Suprapubic skin (tissue), 4 donors: Measurements from ENCODE around the gene CELA1. TPM values are rescaled to one million over a fixed set of nuclear protein-coding genes. Genes with fewer than 3 reads are reported as not detected.
"Not testable (repeated sequence)": the region's sequence is repeated elsewhere in the genome, so short reads cannot be mapped to it uniquely, and the experiment has no call there.

ENCODE experiments used
- DNase-seq, 2 donors: peaks; one replicate each; pipeline ENCODE4 v3.0.0-alpha.2; 2019; ENCODE audit warnings: low spot score in 2 of 2
- H3K27ac ChIP-seq: fragments of 200-600 bp; sonication (generic); one replicate; pipeline ENCODE4 v1.5.1; 2019
- H3K27me3 ChIP-seq: fragments of 200-600 bp; sonication (generic); one replicate; pipeline ENCODE4 v1.5.1; 2019
- H3K36me3 ChIP-seq: fragments of 200-600 bp; sonication (generic); one replicate; pipeline ENCODE4 v1.5.1; 2019
- H3K4me1 ChIP-seq: fragments of 200-600 bp; sonication (generic); one replicate; pipeline ENCODE4 v1.5.1; 2019
- H3K4me3 ChIP-seq: fragments of 200-600 bp; sonication (generic); one replicate; pipeline ENCODE4 v1.5.1; 2019; ENCODE audit warnings: mild to moderate bottlenecking
- H3K9me3 ChIP-seq: fragments of 200-600 bp; sonication (generic); one replicate; pipeline ENCODE4 v1.5.1; 2019
- EP300 ChIP-seq: sonication (generic); formaldehyde crosslinking; IDR thresholded peaks from one replicate; pipeline ENCODE4 v1.6.1; 2017; ENCODE audit warnings: antibody characterized with exemption
- POLR2A ChIP-seq, 2 donors: fragments of 450-650 bp; IDR thresholded peaks; one replicate each; pipeline ENCODE4 v1.6.1; 2017; ENCODE audit warnings: antibody characterized with exemption in 2 of 2, mild to moderate bottlenecking in 2 of 2, moderate library complexity in 2 of 2
- POLR2AphosphoS5 ChIP-seq, 3 donors: sonication (generic); formaldehyde crosslinking; IDR thresholded peaks; one replicate each; pipeline ENCODE4 v1.6.1; 2017; ENCODE audit warnings: antibody characterized with exemption in 3 of 3
- WGBS: methylation state at CpG from one replicate; pipeline ENCODE4 v1.1.5; 2018; 5-methylcytosine and 5-hydroxymethylcytosine counted together
- total RNA-seq, 4 donors: library from RNA; depleted of rRNA; stranded (reverse); fragments of >200 nt; gene quantifications; one replicate each; pipeline ENCODE4 v1.1.0, GENCODE V29; 2016
- TF ChIP-seq, protein P1 (sequence below), 2 donors: fragments of 200-600 bp in 1 of 2; fragments of 450-650 bp in 1 of 2; sonication (generic) in 1 of 2; IDR thresholded peaks; one replicate each; pipeline ENCODE4 v1.5.1; 2016 to 2019; ENCODE audit warnings: antibody characterized with exemption in 2 of 2, mild to moderate bottlenecking in 1 of 2, moderate library complexity in 1 of 2

Gene CELA1
- total RNA-seq, 4 donors from 2014 or later, result not detected

DNA sequence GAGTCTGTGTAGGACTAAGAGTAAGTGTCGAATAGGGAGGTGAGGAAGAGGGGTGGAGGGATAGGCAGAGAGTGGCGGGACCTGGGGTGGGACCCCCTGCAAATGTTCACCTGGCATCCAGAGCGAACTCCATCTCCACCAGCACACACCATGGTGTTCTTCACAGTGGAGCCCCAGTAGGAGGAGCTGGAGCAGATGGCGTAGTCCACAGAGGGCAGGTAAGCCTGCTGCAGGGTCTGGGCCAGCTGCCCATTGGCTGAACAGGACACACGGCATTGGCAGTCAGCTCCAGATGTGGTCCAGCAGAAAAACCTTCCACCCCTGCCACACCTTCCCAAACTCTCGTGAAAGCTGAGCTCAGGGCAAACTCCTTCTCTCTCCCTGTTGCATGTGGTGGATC lies 6.7 kb downstream of the CELA1 start:
- WGBS, result 61% methylated on average over 6 of the region's 6 CpGs
- Histone ChIP-seq H3K27ac (no peak overlapping the region), H3K4me3 (no peak overlapping the region), H3K27me3 (no peaks in the 10 kb centered on the region), H3K36me3 (no peaks in the 10 kb centered on the region), H3K4me1 (peaks cover 11% of the 10 kb centered on the region), H3K9me3 (no peaks in the 10 kb centered on the region)
- TF ChIP-seq, protein P1, sequence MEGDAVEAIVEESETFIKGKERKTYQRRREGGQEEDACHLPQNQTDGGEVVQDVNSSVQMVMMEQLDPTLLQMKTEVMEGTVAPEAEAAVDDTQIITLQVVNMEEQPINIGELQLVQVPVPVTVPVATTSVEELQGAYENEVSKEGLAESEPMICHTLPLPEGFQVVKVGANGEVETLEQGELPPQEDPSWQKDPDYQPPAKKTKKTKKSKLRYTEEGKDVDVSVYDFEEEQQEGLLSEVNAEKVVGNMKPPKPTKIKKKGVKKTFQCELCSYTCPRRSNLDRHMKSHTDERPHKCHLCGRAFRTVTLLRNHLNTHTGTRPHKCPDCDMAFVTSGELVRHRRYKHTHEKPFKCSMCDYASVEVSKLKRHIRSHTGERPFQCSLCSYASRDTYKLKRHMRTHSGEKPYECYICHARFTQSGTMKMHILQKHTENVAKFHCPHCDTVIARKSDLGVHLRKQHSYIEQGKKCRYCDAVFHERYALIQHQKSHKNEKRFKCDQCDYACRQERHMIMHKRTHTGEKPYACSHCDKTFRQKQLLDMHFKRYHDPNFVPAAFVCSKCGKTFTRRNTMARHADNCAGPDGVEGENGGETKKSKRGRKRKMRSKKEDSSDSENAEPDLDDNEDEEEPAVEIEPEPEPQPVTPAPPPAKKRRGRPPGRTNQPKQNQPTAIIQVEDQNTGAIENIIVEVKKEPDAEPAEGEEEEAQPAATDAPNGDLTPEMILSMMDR (IDR thresholded peaks at IDR 0.05), result no peak
- no peak for TF ChIP-seq POLR2AphosphoS5 (IDR thresholded peaks at IDR 0.05)
- no peak for TF ChIP-seq POLR2A (IDR thresholded peaks at IDR 0.05)
- TF ChIP-seq EP300, result no peak
- DNase-seq, result no peak

DNA sequence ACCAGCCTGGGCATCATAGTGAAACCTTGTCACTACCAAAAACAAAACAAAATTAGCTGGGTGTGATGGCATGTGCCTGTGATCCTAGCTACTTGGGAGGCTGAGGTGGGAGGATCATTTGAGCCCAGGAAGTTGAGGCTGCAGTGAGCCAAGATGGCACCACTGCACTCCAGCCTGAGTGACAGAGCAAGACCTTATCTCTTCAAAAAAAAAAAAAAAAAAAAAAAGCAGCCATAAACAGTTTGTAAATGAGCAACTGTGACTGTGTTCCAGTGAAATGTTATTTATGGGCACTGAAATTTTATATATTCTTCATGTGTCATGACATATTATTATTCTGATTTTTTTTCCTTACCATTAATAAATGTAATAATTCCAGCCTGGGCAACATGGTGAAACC lies 9.1 kb downstream of the CELA1 start:
- DNase-seq, H3K36me3 ChIP-seq, H3K4me1 ChIP-seq, H3K4me3 ChIP-seq, H3K9me3 ChIP-seq, H3K27me3 ChIP-seq, H3K27ac ChIP-seq: not testable (repeated sequence)

DNA sequence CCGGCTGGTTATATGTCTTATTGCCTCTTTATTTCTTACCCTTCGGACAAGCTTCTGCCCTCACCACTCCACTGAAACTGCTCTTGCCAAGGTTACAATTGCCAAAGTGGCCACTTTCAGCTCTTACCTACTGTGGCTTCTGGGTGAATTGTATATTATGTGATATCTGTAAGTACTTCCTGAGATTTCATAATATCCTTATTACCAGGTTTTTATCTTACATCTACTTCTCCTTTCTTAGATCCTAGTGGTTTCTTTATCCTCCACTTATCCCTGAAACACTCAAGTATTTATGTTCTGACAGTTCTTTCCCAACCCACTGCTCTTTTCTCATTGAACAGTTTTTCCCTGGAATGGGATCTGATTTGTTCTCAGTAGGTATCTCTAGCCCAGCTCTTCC lies 10.5 kb downstream of the CELA1 start:
- no peak for DNase-seq
- no peak overlapping the region for H3K4me3 ChIP-seq
- TF ChIP-seq POLR2A (IDR thresholded peaks at IDR 0.05) (no peak), POLR2AphosphoS5 (IDR thresholded peaks at IDR 0.05) (no peak), EP300 (no peak)
- TF ChIP-seq, protein P1 (IDR thresholded peaks at IDR 0.05), result no peak
- no peaks in the 10 kb centered on the region for H3K36me3 ChIP-seq
- H3K4me1 ChIP-seq, result no peaks in the 10 kb centered on the region
- no peaks in the 10 kb centered on the region for H3K9me3 ChIP-seq
- no peaks in the 10 kb centered on the region for H3K27me3 ChIP-seq
- WGBS, result 90% methylated on average over 2 of the region's 2 CpGs
- H3K27ac ChIP-seq, result no peak overlapping the region

DNA sequence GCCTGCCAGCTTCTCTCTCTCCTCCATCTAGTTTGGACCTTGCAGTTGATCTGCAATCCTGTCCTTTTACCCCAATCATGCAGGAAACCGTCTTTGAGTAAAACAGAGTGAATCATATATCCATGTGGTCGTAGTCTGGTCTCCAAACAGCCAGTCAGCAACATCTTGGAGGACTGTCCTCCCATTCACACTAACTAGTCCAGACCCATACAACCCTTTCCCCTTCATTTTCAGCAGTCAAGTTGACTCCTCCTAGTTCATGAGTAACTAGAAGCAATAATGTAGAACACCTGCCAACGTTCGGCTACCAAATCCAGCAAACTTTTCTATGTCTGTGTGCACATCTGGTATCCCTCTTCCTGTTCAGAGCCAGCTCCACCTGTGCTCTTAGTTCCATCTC lies 11.7 kb downstream of the CELA1 start:
- no peak for DNase-seq
- TF ChIP-seq, protein P1 (IDR thresholded peaks at IDR 0.05), result no peak
- TF ChIP-seq EP300 (no peak), POLR2A (IDR thresholded peaks at IDR 0.05) (no peak), POLR2AphosphoS5 (IDR thresholded peaks at IDR 0.05) (no peak)
- Histone ChIP-seq H3K4me3 (no peak overlapping the region), H3K9me3 (no peaks in the 10 kb centered on the region), H3K4me1 (no peaks in the 10 kb centered on the region), H3K27ac (no peak overlapping the region), H3K36me3 (no peaks in the 10 kb centered on the region), H3K27me3 (no peaks in the 10 kb centered on the region)
- 71% methylated on average over 4 of the region's 4 CpGs for WGBS

DNA sequence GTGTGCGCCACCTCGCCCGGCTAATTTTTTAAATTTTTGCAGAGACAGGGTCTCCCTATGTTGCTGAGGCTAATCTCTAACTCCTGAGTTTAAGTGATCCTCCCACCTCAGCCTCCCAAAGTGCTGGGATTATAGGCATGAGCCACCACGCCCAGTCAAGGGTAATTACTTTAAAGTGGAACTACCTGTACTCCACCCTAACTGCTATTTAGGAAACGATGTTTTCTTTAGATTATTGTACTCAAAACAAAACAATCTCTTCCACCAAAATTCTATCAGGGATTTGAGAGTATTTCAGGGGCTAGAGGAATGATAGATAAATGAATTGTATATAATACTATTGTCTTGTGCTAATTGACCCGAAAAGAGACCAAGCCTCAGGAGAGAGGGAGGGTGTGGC lies 12.9 kb downstream of the CELA1 start:
- Histone ChIP-seq H3K4me1 (no peaks in the 10 kb centered on the region), H3K9me3 (no peaks in the 10 kb centered on the region), H3K27me3 (no peaks in the 10 kb centered on the region), H3K36me3 (no peaks in the 10 kb centered on the region), H3K4me3 (no peak overlapping the region), H3K27ac (no peak overlapping the region)
- WGBS, result 71% methylated on average over 6 of the region's 6 CpGs
- no peak for TF ChIP-seq EP300
- TF ChIP-seq POLR2A (IDR thresholded peaks at IDR 0.05), result no peak
- TF ChIP-seq, protein P1 (IDR thresholded peaks at IDR 0.05), result no peak
- TF ChIP-seq POLR2AphosphoS5 (IDR thresholded peaks at IDR 0.05), result no peak
- no peak for DNase-seq

DNA sequence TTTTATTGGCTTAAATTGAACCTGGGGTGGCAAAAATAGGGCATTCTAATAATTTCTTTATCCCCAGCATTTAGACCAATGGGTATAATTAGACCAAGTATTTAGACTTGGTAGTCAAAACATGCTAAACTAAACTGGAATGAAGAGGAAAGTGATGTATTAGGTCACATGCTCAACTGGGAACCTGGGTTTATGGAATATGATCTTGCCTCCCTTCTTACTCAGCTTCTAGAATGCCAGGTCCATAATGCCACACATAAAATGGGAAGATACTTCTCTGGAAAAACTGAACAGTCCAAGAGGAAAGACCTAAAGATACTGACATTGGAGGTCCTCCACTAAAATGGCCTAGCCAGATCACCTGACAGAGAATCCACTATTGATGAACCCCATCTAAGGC lies 16.3 kb downstream of the CELA1 start:
- H3K27ac ChIP-seq, result no peak overlapping the region
- peaks cover 11% of the 10 kb centered on the region for H3K4me1 ChIP-seq
- no peak for DNase-seq
- H3K4me3 ChIP-seq, result no peak overlapping the region
- no peaks in the 10 kb centered on the region for H3K36me3 ChIP-seq
- no peaks in the 10 kb centered on the region for H3K27me3 ChIP-seq
- no peaks in the 10 kb centered on the region for H3K9me3 ChIP-seq
- TF ChIP-seq POLR2AphosphoS5 (IDR thresholded peaks at IDR 0.05) (no peak), POLR2A (IDR thresholded peaks at IDR 0.05) (no peak), EP300 (no peak)
- TF ChIP-seq, protein P1 (IDR thresholded peaks at IDR 0.05), result no peak
